ENCODE results near the gene SETD5.

GRCh38 chr3:9373465-9373864 lies 23.9 kb upstream of the SETD5 start:
- TF ChIP-seq, protein P1, sequence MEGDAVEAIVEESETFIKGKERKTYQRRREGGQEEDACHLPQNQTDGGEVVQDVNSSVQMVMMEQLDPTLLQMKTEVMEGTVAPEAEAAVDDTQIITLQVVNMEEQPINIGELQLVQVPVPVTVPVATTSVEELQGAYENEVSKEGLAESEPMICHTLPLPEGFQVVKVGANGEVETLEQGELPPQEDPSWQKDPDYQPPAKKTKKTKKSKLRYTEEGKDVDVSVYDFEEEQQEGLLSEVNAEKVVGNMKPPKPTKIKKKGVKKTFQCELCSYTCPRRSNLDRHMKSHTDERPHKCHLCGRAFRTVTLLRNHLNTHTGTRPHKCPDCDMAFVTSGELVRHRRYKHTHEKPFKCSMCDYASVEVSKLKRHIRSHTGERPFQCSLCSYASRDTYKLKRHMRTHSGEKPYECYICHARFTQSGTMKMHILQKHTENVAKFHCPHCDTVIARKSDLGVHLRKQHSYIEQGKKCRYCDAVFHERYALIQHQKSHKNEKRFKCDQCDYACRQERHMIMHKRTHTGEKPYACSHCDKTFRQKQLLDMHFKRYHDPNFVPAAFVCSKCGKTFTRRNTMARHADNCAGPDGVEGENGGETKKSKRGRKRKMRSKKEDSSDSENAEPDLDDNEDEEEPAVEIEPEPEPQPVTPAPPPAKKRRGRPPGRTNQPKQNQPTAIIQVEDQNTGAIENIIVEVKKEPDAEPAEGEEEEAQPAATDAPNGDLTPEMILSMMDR (IDR thresholded peaks at IDR 0.05) = no peak
- TF ChIP-seq USF2 (CRISPR knock-in tag; IDR thresholded peaks at IDR 0.05) = no peak
- TF ChIP-seq, protein P2, sequence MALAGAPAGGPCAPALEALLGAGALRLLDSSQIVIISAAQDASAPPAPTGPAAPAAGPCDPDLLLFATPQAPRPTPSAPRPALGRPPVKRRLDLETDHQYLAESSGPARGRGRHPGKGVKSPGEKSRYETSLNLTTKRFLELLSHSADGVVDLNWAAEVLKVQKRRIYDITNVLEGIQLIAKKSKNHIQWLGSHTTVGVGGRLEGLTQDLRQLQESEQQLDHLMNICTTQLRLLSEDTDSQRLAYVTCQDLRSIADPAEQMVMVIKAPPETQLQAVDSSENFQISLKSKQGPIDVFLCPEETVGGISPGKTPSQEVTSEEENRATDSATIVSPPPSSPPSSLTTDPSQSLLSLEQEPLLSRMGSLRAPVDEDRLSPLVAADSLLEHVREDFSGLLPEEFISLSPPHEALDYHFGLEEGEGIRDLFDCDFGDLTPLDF (CRISPR knock-in tag; IDR thresholded peaks at IDR 0.05) = no peak
- no peak for TF ChIP-seq ETV6 (CRISPR knock-in tag; IDR thresholded peaks at IDR 0.05)
